ENCODE results near the gene COL5A1. TPM values are rescaled to one million over a fixed set of nuclear protein-coding genes. Genes with fewer than 3 reads are reported as not detected.

COL5A1 gene
- total and polyA plus RNA-seq, 2 donors from 2014 or later = 2.4 to 23.8 TPM

DNA sequence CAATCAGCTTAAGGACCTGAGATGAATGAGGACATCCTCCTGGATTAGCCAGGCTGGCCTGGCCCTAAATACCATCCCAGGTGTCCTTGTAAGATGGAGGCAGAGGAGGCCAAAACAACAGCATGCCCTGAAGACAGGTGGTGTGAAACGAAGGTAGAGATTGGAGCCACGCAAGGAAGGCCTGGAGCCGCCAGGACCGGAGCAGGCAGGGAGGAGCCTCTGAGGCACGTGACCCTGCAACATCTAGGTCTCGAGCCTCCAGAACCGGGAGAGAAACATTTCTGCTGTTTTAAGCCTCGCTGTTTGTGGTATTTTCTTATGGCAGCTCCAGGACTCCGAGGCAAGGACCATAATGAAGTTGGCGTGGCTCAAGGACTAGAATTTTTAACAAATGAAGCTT lies 9.7 kb upstream of the COL5A1 start:
- intact Hi-C loops (cut with DNase I) = no loop called here
- DNase-seq (peak in 2 of 5 donors; percentile 8 to 17), FAIRE-seq (no peak)
- Histone ChIP-seq H3K36me3 (ENCODE audit: control insufficient read depth in 2 of 3, insufficient read depth in 3 of 3, low read length in 3 of 3) (no peaks in the 10 kb centered on the region), H3K4me1 (ENCODE audit: control insufficient read depth in 2 of 3, insufficient read depth in 2 of 3, low read depth in 1 of 3, low read length in 3 of 3) (no peaks in the 10 kb centered on the region), H3K27ac (ENCODE audit: low read depth in 2 of 2, low read length in 2 of 2) (no peak overlapping the region), H3K9me3 (ENCODE audit: control insufficient read depth in 2 of 3, insufficient read depth in 1 of 3, low read length in 3 of 3) (no peaks in the 10 kb centered on the region), H3K9ac (ENCODE audit: low read length in 3 of 3) (no peak overlapping the region), H3K4me3 (ENCODE audit: low read length in 3 of 3) (no peak overlapping the region), H3K27me3 (ENCODE audit: control insufficient read depth, insufficient read depth, low read length) (no peaks in the 10 kb centered on the region)
- TF ChIP-seq, protein P1, sequence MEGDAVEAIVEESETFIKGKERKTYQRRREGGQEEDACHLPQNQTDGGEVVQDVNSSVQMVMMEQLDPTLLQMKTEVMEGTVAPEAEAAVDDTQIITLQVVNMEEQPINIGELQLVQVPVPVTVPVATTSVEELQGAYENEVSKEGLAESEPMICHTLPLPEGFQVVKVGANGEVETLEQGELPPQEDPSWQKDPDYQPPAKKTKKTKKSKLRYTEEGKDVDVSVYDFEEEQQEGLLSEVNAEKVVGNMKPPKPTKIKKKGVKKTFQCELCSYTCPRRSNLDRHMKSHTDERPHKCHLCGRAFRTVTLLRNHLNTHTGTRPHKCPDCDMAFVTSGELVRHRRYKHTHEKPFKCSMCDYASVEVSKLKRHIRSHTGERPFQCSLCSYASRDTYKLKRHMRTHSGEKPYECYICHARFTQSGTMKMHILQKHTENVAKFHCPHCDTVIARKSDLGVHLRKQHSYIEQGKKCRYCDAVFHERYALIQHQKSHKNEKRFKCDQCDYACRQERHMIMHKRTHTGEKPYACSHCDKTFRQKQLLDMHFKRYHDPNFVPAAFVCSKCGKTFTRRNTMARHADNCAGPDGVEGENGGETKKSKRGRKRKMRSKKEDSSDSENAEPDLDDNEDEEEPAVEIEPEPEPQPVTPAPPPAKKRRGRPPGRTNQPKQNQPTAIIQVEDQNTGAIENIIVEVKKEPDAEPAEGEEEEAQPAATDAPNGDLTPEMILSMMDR (IDR thresholded peaks at IDR 0.05; ENCODE audit: borderline replicate concordance, extremely low read depth, insufficient read depth) = no peak

DNA sequence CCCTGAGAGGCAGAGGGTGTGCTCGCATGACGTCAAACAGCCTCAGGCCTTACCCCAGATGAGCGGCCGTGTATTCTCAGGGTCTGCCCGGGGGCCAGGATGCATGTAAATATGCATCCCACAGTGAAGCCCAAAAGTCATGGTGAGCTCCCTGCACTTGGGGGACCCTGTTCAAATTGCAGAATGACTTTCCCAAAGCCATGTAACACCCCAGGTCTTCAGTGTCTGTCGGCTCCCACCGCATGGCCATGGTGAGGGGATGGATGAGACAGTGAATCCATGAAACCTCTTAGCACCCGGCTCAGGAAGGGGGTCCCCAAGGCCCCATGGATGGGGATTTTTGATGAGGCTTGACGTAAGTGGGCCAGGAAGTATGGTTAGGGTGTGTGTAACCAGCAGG lies 9.3 kb upstream of the COL5A1 start:
- Histone ChIP-seq H3K4me1 (ENCODE audit: control insufficient read depth in 2 of 3, insufficient read depth in 2 of 3, low read depth in 1 of 3, low read length in 3 of 3) (no peaks in the 10 kb centered on the region), H3K9me3 (ENCODE audit: control insufficient read depth in 2 of 3, insufficient read depth in 1 of 3, low read length in 3 of 3) (no peaks in the 10 kb centered on the region), H3K4me3 (ENCODE audit: low read length in 3 of 3) (no peak overlapping the region), H3K27me3 (ENCODE audit: control insufficient read depth, insufficient read depth, low read length) (no peaks in the 10 kb centered on the region), H3K27ac (ENCODE audit: low read depth in 2 of 2, low read length in 2 of 2) (no peak overlapping the region), H3K9ac (ENCODE audit: low read length in 3 of 3) (no peak overlapping the region), H3K36me3 (ENCODE audit: control insufficient read depth in 2 of 3, insufficient read depth in 3 of 3, low read length in 3 of 3) (no peaks in the 10 kb centered on the region)
- TF ChIP-seq, protein P1 (IDR thresholded peaks at IDR 0.05; ENCODE audit: borderline replicate concordance, extremely low read depth, insufficient read depth) = no peak
- FAIRE-seq (no peak), DNase-seq (no peak)
- intact Hi-C loops (cut with DNase I) = no loop called here

DNA sequence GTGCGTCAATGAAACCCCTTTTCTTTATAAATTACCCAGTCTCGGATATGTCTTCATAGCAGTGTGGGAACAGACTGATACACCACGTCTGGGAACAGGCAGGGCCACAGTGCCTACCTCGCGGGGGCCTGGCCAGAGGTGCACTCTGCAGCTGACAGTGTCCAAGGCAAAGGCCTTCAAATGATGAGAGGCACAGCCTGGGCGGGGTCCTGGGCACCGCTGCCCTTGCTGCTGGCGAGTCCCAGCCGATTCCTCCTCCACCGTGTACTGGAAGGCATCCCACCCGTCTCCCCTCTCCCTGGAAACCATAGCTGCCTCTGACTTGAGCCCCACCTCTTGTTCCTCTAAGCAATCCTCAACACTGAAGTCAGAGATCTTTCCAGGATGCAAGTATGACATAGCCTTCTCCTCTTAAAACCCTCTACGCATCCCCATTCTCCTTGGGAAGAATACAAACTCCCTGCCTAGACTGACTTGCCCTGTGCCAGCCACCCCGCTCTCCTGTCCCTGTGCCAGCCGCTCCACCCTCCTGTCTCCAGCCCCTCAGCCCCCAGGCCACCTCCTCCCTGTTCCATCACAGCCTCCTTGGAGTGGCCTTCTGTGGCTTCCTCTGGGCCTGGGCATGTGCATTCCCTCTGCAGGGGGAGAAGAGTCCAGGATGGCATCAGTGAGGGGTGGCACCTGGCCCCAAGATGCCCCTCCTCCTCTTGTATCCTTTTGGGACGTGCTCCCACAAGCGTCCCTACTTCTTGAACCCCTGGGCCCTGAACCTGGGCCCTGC lies 8.1 kb upstream of the COL5A1 start:
- H3K9me3 ChIP-seq (ENCODE audit: control insufficient read depth in 2 of 3, insufficient read depth in 1 of 3, low read length in 3 of 3) = no peaks in the 10 kb centered on the region
- FAIRE-seq (no peak), DNase-seq (peak in 2 of 5 donors; percentile 32 to 63)
- H3K4me3 ChIP-seq (ENCODE audit: low read length in 3 of 3) = no peak overlapping the region
- no peaks in the 10 kb centered on the region for H3K36me3 ChIP-seq (ENCODE audit: control insufficient read depth in 2 of 3, insufficient read depth in 3 of 3, low read length in 3 of 3)
- no peak overlapping the region for H3K27ac ChIP-seq (ENCODE audit: low read depth in 2 of 2, low read length in 2 of 2)
- H3K27me3 ChIP-seq (ENCODE audit: control insufficient read depth, insufficient read depth, low read length) = no peaks in the 10 kb centered on the region
- H3K9ac ChIP-seq (ENCODE audit: low read length in 3 of 3) = no peak overlapping the region
- TF ChIP-seq, protein P1 (IDR thresholded peaks at IDR 0.05; ENCODE audit: borderline replicate concordance, extremely low read depth, insufficient read depth) = no peak
- intact Hi-C loops (cut with DNase I) = no loop called here
- H3K4me1 ChIP-seq (ENCODE audit: control insufficient read depth in 2 of 3, insufficient read depth in 2 of 3, low read depth in 1 of 3, low read length in 3 of 3) = no peaks in the 10 kb centered on the region
